HG02884 (cell line): ENCODE measurements around the gene GSX2.
"Not testable (repeated sequence)": the region's sequence is repeated elsewhere in the genome, so short reads cannot be mapped to it uniquely, and the experiment has no call there.

Experiments
- ATAC-seq: cut with Tn5 transposase; IDR thresholded peaks from one replicate; pipeline ENCODE4 v1.9.1; 2021; ENCODE audit warnings: mild to moderate bottlenecking, moderate library complexity; ENCODE audit not compliant: unreplicated experiment

Gene GSX2

GRCh38 chr4:54102531-54103106 lies 2.7 kb downstream of the GSX2 start:
- ATAC-seq = no peak

GRCh38 chr4:54103190-54103574 lies 3.2 kb downstream of the GSX2 start:
- ATAC-seq = no peak

GRCh38 chr4:54104907-54105306 lies 4.9 kb downstream of the GSX2 start:
- ATAC-seq = no peak

GRCh38 chr4:54107951-54108748 lies 8.2 kb downstream of the GSX2 start:
- no peak for ATAC-seq

- no peak for ATAC-seq
Observed at GRCh38 chr4:54109241-54110018, 9.5 kb downstream of the GSX2 start.

- ATAC-seq = no peak
Observed at GRCh38 chr4:54110019-54110416, 10.1 kb downstream of the GSX2 start.

GRCh38 chr4:54113206-54113605 lies 13.2 kb downstream of the GSX2 start:
- not testable (repeated sequence) for ATAC-seq

- ATAC-seq = not testable (repeated sequence)
Observed at GRCh38 chr4:54116246-54116645, 16.3 kb downstream of the GSX2 start.

GRCh38 chr4:54118850-54119589 lies 19.1 kb downstream of the GSX2 start:
- ATAC-seq = no peak

GRCh38 chr4:54120518-54120917 lies 20.6 kb downstream of the GSX2 start:
- ATAC-seq = no peak

GRCh38 chr4:54127660-54128059 lies 27.7 kb downstream of the GSX2 start:
- ATAC-seq = no peak

GRCh38 chr4:54128694-54129093 lies 28.7 kb downstream of the GSX2 start:
- ATAC-seq = not testable (repeated sequence)

GRCh38 chr4:54139332-54139731 lies 39.4 kb downstream of the GSX2 start:
- no peak for ATAC-seq

- ATAC-seq = no peak
Observed at GRCh38 chr4:54140287-54140686, 40.3 kb downstream of the GSX2 start.

- ATAC-seq = no peak
Observed at GRCh38 chr4:54144199-54144598, 44.2 kb downstream of the GSX2 start.

GRCh38 chr4:54144661-54145171 lies 44.8 kb downstream of the GSX2 start:
- no peak for ATAC-seq

GRCh38 chr4:54146139-54146538 lies 46.2 kb downstream of the GSX2 start:
- no peak for ATAC-seq

GRCh38 chr4:54149323-54149722 lies 49.4 kb downstream of the GSX2 start:
- ATAC-seq = no peak
